CD14-positive monocyte (primary cell): Measurements from ENCODE around the gene LAMTOR1. TPM values are rescaled to one million over a fixed set of nuclear protein-coding genes. Genes with fewer than 3 reads are reported as not detected.

ENCODE experiments used
- DNase-seq, 3 donors: peaks; one replicate each; pipeline ENCODE4 v3.0.0-alpha.2; 2011 to 2022
- H2AFZ ChIP-seq: 2 replicates; pipeline ENCODE4 v1.6.0; 2012; ENCODE audit warnings: mild to moderate bottlenecking, low read depth, low read length, inconsistent platforms; ENCODE audit not compliant: insufficient read depth, poor library complexity, severe bottlenecking
- H3K27ac ChIP-seq, 2 donors: 1 replicate in 1 of 2; 2 replicates in 1 of 2; pipeline ENCODE4 v1.5.1; 2012 to 2013; ENCODE audit warnings: low read length in 2 of 2, control low read depth in 1 of 2, inconsistent platforms in 1 of 2, low read depth in 1 of 2, mild to moderate bottlenecking in 1 of 2
- H3K27me3 ChIP-seq, 2 donors: one replicate each; pipeline versions ENCODE4 v1.6.0 to v1.6.1; 2011 to 2013; ENCODE audit warnings: low read length in 2 of 2; ENCODE audit not compliant: control insufficient read depth in 2 of 2, insufficient read depth in 2 of 2
- H3K36me3 ChIP-seq, 2 donors: replicated peaks in 1 of 2; 1 replicate in 1 of 2; 2 replicates in 1 of 2; pipeline versions ENCODE4 v1.5.1 to v1.6.1; 2012 to 2013; ENCODE audit warnings: low read length in 2 of 2, control low read depth in 1 of 2, inconsistent platforms in 1 of 2, mild to moderate bottlenecking in 1 of 2; ENCODE audit not compliant: insufficient read depth in 2 of 2, control insufficient read depth in 1 of 2
- H3K4me1 ChIP-seq, 2 donors: 1 replicate in 1 of 2; 2 replicates in 1 of 2; pipeline versions ENCODE4 v1.5.1 to v1.6.1; 2012 to 2013; ENCODE audit warnings: low read length in 2 of 2, control low read depth in 1 of 2, inconsistent platforms in 1 of 2, mild to moderate bottlenecking in 1 of 2, moderate library complexity in 1 of 2; ENCODE audit not compliant: insufficient read depth in 2 of 2, control insufficient read depth in 1 of 2
- H3K4me2 ChIP-seq: replicated peaks from 2 replicates; pipeline ENCODE3; 2012; ENCODE audit warnings: low read length, moderate library complexity, mild to moderate bottlenecking; ENCODE audit not compliant: poor library complexity, severe bottlenecking; ENCODE audit errors: extremely low read depth
- H3K4me3 ChIP-seq, 3 experiments: fragments of 200-600 bp in 1 of 3; sonication (generic) in 1 of 3; replicated peaks in 1 of 3; 1 replicate in 2 of 3; 2 replicates in 1 of 3; pipeline ENCODE4 v1.5.1; 2011 to 2013; ENCODE audit warnings: low read length in 3 of 3, mild to moderate bottlenecking in 3 of 3, control low read depth in 2 of 3, low read depth in 2 of 3, inconsistent platforms in 1 of 3, moderate library complexity in 1 of 3
- H3K79me2 ChIP-seq: 2 replicates; pipeline ENCODE4 v1.6.0; 2012; ENCODE audit warnings: mild to moderate bottlenecking, control low read depth, inconsistent platforms, low read length, moderate library complexity; ENCODE audit not compliant: insufficient read depth
- H3K9ac ChIP-seq: 2 replicates; pipeline ENCODE4 v1.6.0; 2017; ENCODE audit warnings: low read length, mild to moderate bottlenecking; ENCODE audit not compliant: insufficient read depth, poor library complexity, severe bottlenecking
- H3K9me3 ChIP-seq, 2 donors: replicated peaks in 1 of 2; 1 replicate in 1 of 2; 2 replicates in 1 of 2; pipeline versions ENCODE4 v1.5.1 to v1.6.1; 2012 to 2013; ENCODE audit warnings: low read length in 2 of 2, control low read depth in 1 of 2; ENCODE audit not compliant: control insufficient read depth in 1 of 2, insufficient read depth in 1 of 2
- H4K20me1 ChIP-seq: 2 replicates; pipeline ENCODE4 v1.6.0; 2012; ENCODE audit warnings: mild to moderate bottlenecking, low read length, control low read depth, moderate library complexity; ENCODE audit not compliant: insufficient read depth
- H3K27ac Mint-ChIP-seq, 7 donors: one replicate each; pipeline ENCODE4 v1.8.0; 2020; ENCODE audit warnings: mild to moderate bottlenecking in 7 of 7, mixed read lengths in 7 of 7, moderate library complexity in 6 of 7, inconsistent platforms in 2 of 7
- H3K27me3 Mint-ChIP-seq, 3 donors: one replicate each; pipeline ENCODE4 v1.8.0; 2021 to 2022; ENCODE audit warnings: low read depth in 3 of 3, mild to moderate bottlenecking in 3 of 3, mixed read lengths in 3 of 3, moderate library complexity in 3 of 3, inconsistent platforms in 1 of 3
- H3K36me3 Mint-ChIP-seq, 2 donors: one replicate each; pipeline ENCODE4 v1.8.0; 2020; ENCODE audit warnings: mixed read lengths in 2 of 2, inconsistent platforms in 1 of 2, mild to moderate bottlenecking in 1 of 2
- H3K4me1 Mint-ChIP-seq: one replicate; pipeline ENCODE4 v1.8.0; 2020; ENCODE audit warnings: mild to moderate bottlenecking, mixed read lengths
- H3K4me3 Mint-ChIP-seq, 2 donors: one replicate each; pipeline ENCODE4 v1.8.0; 2020; ENCODE audit warnings: mild to moderate bottlenecking in 2 of 2, mixed read lengths in 2 of 2, moderate library complexity in 1 of 2
- H3K9me3 Mint-ChIP-seq, 7 donors: one replicate each; pipeline ENCODE4 v1.8.0; 2020 to 2022; ENCODE audit warnings: mixed read lengths in 7 of 7, mild to moderate bottlenecking in 6 of 7, moderate library complexity in 6 of 7, inconsistent platforms in 2 of 7
- WGBS: methylation state at CpG from one replicate; pipeline ENCODE4 v1.1.5; 2013; ENCODE audit warnings: missing lambda C conversion rate; ENCODE audit not compliant: insufficient coverage; 5-methylcytosine and 5-hydroxymethylcytosine counted together
- intact Hi-C, 2 donors: fragments of 100-400 bp; cut with micrococcal nuclease; formaldehyde crosslinking; loops; one replicate each; pipeline versions ENCODE4 v1.15.0 to v1.15.1; 2023
- polyA plus RNA-seq, 3 donors: library from polyadenylated mRNA; depleted of rRNA in 1 of 3; unstranded in 2 of 3; stranded (reverse) in 1 of 3; fragments of 300-500 nt in 2 of 3; fragments of >200 nt in 1 of 3; fragmentation: Illumina TruSeq in 2 of 3; gene quantifications; 1 replicate in 2 of 3; 2 replicates in 1 of 3; pipeline ENCODE4 v1.2.3, GENCODE V29; 2012 to 2021
- TF ChIP-seq, protein P1 (sequence below): fragments of 200-600 bp; IDR thresholded peaks from one replicate; pipeline ENCODE4 v1.8.0; 2022; ENCODE audit warnings: antibody characterized with exemption, mild to moderate bottlenecking

Gene LAMTOR1
- polyA plus RNA-seq, 3 donors, result 224 to 292 (median 256) TPM

- H3K4me1 Mint-ChIP-seq, result peaks cover 36% of the 10 kb centered on the region
- H3K27me3 Mint-ChIP-seq, result no peaks in the 10 kb centered on the region
- Histone ChIP-seq H4K20me1 (no peaks in the 10 kb centered on the region), H3K4me1 (peaks cover 23 to 27% of the 10 kb centered on the region in 2 donors), H3K36me3 (no peaks in the 10 kb centered on the region), H3K4me2 (no peak overlapping the region), H2AFZ (peak overlapping the region; percentile 38), H3K79me2 (no peaks in the 10 kb centered on the region), H3K4me3 (no peak overlapping the region), H3K27me3 (no peaks in the 10 kb centered on the region), H3K9me3 (peaks cover 5% of the 10 kb centered on the region in 2 donors), H3K27ac (peak overlapping the region; percentile 9 to 47), H3K9ac (no peak overlapping the region)
- peaks cover 7 to 11% of the 10 kb centered on the region in 2 donors for H3K36me3 Mint-ChIP-seq
- intact Hi-C loops, result no loop called here
- TF ChIP-seq, protein P1, sequence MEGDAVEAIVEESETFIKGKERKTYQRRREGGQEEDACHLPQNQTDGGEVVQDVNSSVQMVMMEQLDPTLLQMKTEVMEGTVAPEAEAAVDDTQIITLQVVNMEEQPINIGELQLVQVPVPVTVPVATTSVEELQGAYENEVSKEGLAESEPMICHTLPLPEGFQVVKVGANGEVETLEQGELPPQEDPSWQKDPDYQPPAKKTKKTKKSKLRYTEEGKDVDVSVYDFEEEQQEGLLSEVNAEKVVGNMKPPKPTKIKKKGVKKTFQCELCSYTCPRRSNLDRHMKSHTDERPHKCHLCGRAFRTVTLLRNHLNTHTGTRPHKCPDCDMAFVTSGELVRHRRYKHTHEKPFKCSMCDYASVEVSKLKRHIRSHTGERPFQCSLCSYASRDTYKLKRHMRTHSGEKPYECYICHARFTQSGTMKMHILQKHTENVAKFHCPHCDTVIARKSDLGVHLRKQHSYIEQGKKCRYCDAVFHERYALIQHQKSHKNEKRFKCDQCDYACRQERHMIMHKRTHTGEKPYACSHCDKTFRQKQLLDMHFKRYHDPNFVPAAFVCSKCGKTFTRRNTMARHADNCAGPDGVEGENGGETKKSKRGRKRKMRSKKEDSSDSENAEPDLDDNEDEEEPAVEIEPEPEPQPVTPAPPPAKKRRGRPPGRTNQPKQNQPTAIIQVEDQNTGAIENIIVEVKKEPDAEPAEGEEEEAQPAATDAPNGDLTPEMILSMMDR, result no peak
- H3K4me3 Mint-ChIP-seq, result no peak overlapping the region
- WGBS, result 100% methylated on average over 6 of the region's 6 CpGs
- H3K9me3 Mint-ChIP-seq, result peaks cover 6 to 18% (median 12%) of the 10 kb centered on the region in 7 donors
- H3K27ac Mint-ChIP-seq, result peak overlapping the region in 3 of 7 donors; percentile 20 to 46 (median 32)
- DNase-seq, result no peak
Measured at GRCh38 chr11:72124046-72124445, 20.9 kb upstream of the LAMTOR1 start.

GRCh38 chr11:72123117-72123653 is 20.1 kb upstream of the LAMTOR1 start:
- H3K27ac ChIP-seq, result no peak overlapping the region
- no peak overlapping the region for H3K4me3 ChIP-seq
- 100% methylated on average over 2 of the region's 3 CpGs for WGBS
- no peak overlapping the region for H3K9ac ChIP-seq
- no peak overlapping the region for H3K4me2 ChIP-seq
- no peaks in the 10 kb centered on the region for H3K79me2 ChIP-seq
- H3K9me3 Mint-ChIP-seq, result peaks cover 0 to 13% (median 9%) of the 10 kb centered on the region in 7 donors
- no peak overlapping the region for H3K4me3 Mint-ChIP-seq
- H3K4me1 ChIP-seq, result peaks cover 30 to 36% of the 10 kb centered on the region in 2 donors
- H3K27me3 Mint-ChIP-seq, result no peaks in the 10 kb centered on the region
- TF ChIP-seq, protein P1, result no peak
- peak overlapping the region in 1 of 7 donors; percentile 0 for H3K27ac Mint-ChIP-seq
- no peaks in the 10 kb centered on the region for H4K20me1 ChIP-seq
- H3K27me3 ChIP-seq, result no peaks in the 10 kb centered on the region
- H2AFZ ChIP-seq, result no peak overlapping the region
- intact Hi-C loops, result no loop called here
- H3K36me3 ChIP-seq, result no peaks in the 10 kb centered on the region
- DNase-seq, result no peak
- peaks cover 38% of the 10 kb centered on the region for H3K4me1 Mint-ChIP-seq
- peaks cover 4 to 5% of the 10 kb centered on the region in 2 donors for H3K9me3 ChIP-seq
- peaks cover 0 to 4% of the 10 kb centered on the region in 2 donors for H3K36me3 Mint-ChIP-seq
